Measurements from ENCODE around the gene FAM98B.

Gene FAM98B

DNA sequence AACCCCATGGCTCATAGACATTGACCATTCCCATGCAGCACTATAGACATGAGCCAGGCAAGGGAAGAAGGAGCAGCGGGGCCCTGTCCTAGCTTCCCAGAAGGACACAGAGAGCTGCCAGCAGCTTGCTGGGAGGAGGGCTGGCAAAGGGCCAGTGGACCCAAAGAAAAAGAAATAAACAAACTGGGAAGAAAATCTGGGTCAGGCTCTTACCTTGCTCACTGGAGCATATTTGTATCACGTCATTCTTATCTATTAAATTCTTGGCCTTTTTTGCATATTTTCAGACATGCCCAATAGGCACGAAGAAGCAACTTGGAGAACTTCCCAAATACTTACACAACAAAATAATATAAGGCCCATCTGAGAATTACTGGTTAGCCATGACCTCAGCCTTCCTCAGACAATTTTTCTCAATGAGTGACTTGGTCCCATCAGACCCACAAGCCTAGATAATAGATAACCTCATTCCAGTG is 82.3 kb downstream of the FAM98B start:
- no peak for DNase-seq (ENCODE audit: low read depth in 2 of 2, low spot score in 1 of 2)

Measured in stimulated activated CD8-positive, alpha-beta memory T cell treated with anti-CD3 and anti-CD28 coated beads, Interleukin-4, amount 100 ng/mL, for 1 hour (primary cell).